Ammon's horn (tissue), 1 donor: ENCODE results near the gene RAB11FIP3.
A peak's percentile ranks its signal among the peaks of the same experiment; 100 is the strongest.

Source experiments
- DNase-seq: peaks from one replicate; pipeline ENCODE4 v3.0.0-alpha.2; 2016; ENCODE audit warnings: low spot score

The RAB11FIP3 gene

DNA sequence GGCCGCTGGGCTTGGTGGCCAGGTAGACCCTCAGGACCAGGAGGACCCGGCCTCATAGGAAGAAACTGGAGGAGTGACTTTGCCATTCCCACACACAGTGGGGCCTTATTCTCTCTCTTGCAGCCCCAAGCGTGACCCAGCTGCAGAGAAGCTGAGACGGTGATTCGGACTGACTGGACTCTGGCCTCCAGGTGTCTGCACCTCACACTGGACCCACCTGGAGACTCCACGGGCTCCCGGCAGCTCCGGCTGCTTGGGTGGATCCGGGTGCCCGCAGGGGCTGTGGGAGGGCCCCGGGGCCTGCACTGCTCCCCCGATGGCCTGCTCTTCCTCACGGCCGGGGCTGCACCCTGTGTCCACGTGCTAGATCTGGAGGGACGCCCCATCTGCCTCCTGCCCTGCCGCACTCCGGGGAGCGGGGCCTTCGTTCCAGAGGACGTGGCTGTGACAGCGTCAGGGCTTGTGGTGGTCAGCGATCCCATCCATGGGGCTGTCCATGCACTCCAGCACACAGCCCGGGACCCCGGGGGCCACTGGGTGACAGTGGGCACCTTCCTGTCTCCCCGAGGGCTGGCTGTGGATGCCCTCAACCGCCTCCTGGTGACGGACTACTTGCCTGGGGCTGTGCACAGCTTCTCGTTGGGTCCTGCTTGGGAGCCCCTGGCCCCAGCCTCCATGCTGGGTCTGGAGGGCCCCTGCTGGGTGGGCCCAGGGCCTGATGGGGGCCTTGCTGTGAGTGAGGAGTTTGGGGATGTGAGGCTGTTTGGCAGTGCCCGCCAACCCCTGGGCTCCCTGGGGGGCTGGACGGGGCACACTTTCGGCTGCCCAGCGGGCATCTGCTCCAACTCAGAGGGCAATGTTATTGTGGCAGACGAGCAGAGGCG lies 142.2 kb downstream of the RAB11FIP3 start:
- no peak for DNase-seq

DNA sequence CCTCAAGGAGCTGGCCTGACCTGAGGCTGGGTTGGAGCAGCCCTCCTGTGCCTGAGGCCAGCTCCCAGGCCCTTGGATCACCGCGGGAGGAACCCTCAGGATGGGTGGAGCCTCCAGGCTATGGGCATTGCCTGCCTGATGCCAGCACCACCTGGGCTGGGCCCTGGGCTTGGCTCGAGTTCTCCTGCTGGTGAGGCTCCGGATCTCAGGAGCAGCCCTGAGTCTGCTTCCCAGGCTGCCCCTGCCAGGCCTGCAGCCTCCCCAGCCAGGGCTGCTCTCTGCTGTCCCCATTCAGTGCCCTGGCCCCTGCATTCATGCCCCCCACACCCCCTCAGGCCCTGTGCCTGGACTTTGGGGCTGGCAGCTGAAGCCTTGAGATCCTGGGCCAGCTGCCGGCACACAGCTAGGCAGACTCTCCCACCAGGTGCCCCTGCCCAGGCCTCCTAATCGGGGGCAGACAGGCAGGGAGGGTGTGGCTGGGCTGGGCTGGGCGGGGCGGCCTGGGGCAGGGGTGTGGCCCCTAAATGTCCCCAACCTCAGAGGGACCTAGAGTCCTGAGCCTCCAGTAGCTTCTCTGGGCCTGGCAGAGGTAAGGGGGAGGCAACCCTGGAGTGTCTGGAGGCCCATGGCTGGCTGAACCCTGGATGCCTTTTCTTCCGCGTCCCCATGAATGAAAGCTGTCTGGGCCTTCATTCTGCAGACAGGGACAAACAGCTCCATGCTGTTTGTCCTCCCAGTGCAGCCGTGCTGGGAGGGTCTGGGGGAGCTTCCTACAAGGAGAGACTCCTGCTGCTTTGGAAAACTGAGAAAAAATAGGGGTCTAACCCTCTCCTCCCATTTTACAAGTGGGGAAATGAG lies 143.2 kb downstream of the RAB11FIP3 start:
- DNase-seq, result no peak

GRCh38 chr16:569445-570254 lies 144.2 kb downstream of the RAB11FIP3 start, which contains the start of gene PIGQ:
Gene PIGQ (plus strand): TSS chr16:569968. CDS start chr16:574075, 4,107 bp downstream.
- DNase-seq, result peak; percentile 39
